Type B pancreatic cell (in vitro differentiated cells): ENCODE results near the gene ITPRIPL1. TPM values are rescaled to one million over a fixed set of nuclear protein-coding genes. Genes with fewer than 3 reads are reported as not detected.

Experiments used
- DNase-seq: peaks from one replicate; pipeline ENCODE4 v3.0.0; 2021; ENCODE audit warnings: mixed read lengths; ENCODE audit not compliant: unreplicated experiment; ENCODE audit errors: extremely low spot score
- H3K27ac Mint-ChIP-seq: 2 replicates; pipeline ENCODE4 v1.8.0; 2021; ENCODE audit warnings: mild to moderate bottlenecking, mixed read lengths
- H3K27me3 Mint-ChIP-seq: 2 replicates; pipeline ENCODE4 v1.8.0; 2021; ENCODE audit warnings: mixed read lengths
- H3K36me3 Mint-ChIP-seq: 2 replicates; pipeline ENCODE4 v1.8.0; 2021; ENCODE audit warnings: mixed read lengths
- H3K4me1 Mint-ChIP-seq: one replicate; pipeline ENCODE4 v1.8.0; 2021; ENCODE audit warnings: mixed read lengths; ENCODE audit not compliant: unreplicated experiment
- H3K4me3 Mint-ChIP-seq: 2 replicates; pipeline ENCODE4 v1.8.0; 2021; ENCODE audit warnings: mild to moderate bottlenecking, mixed read lengths
- H3K9me3 Mint-ChIP-seq: 2 replicates; pipeline ENCODE4 v1.8.0; 2021; ENCODE audit warnings: mixed read lengths
- total RNA-seq: library from RNA; stranded (reverse); gene quantifications from 2 replicates; pipeline ENCODE4 v1.2.1, GENCODE V29; 2021; ENCODE audit warnings: low replicate concordance
- TF ChIP-seq, protein P1 (sequence below): fragments of 200-600 bp; sonication (generic); conservative IDR thresholded peaks from 2 replicates; pipeline ENCODE4 v1.5.0; 2021; ENCODE audit warnings: antibody characterized with exemption, mild to moderate bottlenecking

The ITPRIPL1 gene
- total RNA-seq, 1 donor from 2014 or later = 11.6 TPM

DNA sequence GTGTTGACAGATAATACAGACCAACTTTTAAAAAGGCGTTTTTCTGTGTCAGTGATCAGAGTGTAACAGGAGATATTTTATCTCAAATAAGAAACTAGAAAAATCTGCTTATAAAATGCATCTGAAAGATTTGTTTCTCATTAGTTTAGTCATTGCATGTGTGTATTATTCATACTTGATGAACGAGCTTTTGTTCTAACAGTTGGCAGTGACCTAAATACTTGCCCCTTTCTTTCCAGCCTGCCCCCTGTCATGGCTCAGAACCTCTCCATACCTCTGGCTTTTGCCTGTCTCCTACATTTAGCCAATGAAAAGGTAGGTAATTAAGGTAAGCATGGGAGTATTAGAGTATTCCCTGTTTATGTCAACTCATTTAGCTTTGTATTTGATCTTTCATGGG lies 44.1 kb downstream of the ITPRIPL1 start:
- Mint-ChIP-seq H3K27ac (no peak overlapping the region), H3K4me1 (no peaks in the 10 kb centered on the region), H3K9me3 (no peaks in the 10 kb centered on the region), H3K36me3 (peaks cover 33% of the 10 kb centered on the region), H3K27me3 (no peaks in the 10 kb centered on the region), H3K4me3 (no peak overlapping the region)
- no peak for DNase-seq
- TF ChIP-seq, protein P1, sequence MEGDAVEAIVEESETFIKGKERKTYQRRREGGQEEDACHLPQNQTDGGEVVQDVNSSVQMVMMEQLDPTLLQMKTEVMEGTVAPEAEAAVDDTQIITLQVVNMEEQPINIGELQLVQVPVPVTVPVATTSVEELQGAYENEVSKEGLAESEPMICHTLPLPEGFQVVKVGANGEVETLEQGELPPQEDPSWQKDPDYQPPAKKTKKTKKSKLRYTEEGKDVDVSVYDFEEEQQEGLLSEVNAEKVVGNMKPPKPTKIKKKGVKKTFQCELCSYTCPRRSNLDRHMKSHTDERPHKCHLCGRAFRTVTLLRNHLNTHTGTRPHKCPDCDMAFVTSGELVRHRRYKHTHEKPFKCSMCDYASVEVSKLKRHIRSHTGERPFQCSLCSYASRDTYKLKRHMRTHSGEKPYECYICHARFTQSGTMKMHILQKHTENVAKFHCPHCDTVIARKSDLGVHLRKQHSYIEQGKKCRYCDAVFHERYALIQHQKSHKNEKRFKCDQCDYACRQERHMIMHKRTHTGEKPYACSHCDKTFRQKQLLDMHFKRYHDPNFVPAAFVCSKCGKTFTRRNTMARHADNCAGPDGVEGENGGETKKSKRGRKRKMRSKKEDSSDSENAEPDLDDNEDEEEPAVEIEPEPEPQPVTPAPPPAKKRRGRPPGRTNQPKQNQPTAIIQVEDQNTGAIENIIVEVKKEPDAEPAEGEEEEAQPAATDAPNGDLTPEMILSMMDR = no peak

DNA sequence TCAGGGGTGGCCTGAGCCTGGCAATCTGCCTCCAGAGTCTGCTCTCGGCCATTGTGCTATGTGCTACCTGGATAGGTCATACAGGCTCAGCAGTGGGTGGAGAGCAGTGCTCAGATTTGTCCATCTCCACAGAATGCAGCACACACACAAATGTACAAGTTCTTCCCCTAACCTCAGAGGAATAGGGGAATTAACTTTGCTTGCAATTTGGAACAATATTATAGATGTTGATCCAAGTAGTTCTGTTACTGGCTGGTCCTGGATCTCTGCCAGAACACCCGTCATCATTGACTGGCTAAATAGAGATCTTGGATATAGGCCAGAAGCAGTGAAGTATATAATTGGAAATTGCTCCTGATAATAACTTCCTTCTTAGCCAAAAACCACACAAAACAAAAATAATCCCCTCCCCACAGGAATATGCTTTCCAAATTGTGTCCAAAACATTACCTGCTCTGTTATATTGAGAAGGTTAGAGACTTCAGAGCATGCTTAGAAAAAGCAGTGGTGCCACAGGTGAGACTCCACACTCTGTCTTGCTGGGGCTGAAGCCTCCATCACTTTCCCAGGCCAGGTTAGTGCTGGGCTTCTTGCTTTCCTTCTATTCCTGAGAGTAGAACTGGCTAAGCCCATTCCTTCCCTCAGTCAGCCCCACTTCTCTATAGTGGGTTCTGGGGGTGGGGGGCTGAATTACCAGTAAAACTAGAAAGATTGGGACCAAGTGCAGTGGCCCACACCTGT lies 49.3 kb downstream of the ITPRIPL1 start:
- Mint-ChIP-seq H3K9me3 (peaks cover 15% of the 10 kb centered on the region), H3K4me1 (no peaks in the 10 kb centered on the region), H3K27ac (no peak overlapping the region), H3K36me3 (peaks cover 21% of the 10 kb centered on the region), H3K4me3 (no peak overlapping the region), H3K27me3 (no peaks in the 10 kb centered on the region)
- DNase-seq = no peak
- TF ChIP-seq, protein P1 = no peak

Other genes with a start within 250 kb of the ITPRIPL1 start
- gene ADRA2B, start 208.7 kb upstream of the ITPRIPL1 start, total RNA-seq = 2.4 and 13.9 TPM in 2 replicates
- 0.93 TPM in 1 of 2 replicates, not detected in the other for gene ASTL, start 186.8 kb upstream of the ITPRIPL1 start, total RNA-seq
- 4.3 and 4.5 TPM in 2 replicates for gene DUSP2, start 179.9 kb upstream of the ITPRIPL1 start, total RNA-seq
- 133 and 146 TPM in 2 replicates for gene STARD7, start 116.5 kb upstream of the ITPRIPL1 start, total RNA-seq
- 40.5 and 58.3 TPM in 2 replicates for gene TMEM127, start 59.3 kb upstream of the ITPRIPL1 start, total RNA-seq
- 68.9 and 69.7 TPM in 2 replicates for gene CIAO1, start 59.1 kb upstream of the ITPRIPL1 start, total RNA-seq
- 136 and 184 TPM in 2 replicates for gene SNRNP200, start 19.8 kb upstream of the ITPRIPL1 start, total RNA-seq
- gene NCAPH, start 10.4 kb downstream of the ITPRIPL1 start, total RNA-seq = 13.6 and 34.9 TPM in 2 replicates
- 1.1 and 2.5 TPM in 2 replicates for gene NEURL3, start 180.0 kb downstream of the ITPRIPL1 start, total RNA-seq
- 5.1 and 11.9 TPM in 2 replicates for gene ARID5A, start 211.4 kb downstream of the ITPRIPL1 start, total RNA-seq